C4-2B (cell line): ENCODE results near the gene ABCD2.

ENCODE experiments used
- H3K27ac ChIP-seq: fragments of 450-650 bp; 2 replicates; pipeline ENCODE4 v1.5.1; 2017
- ZFX ChIP-seq: fragments of 450-650 bp; IDR thresholded peaks from 2 replicates; pipeline ENCODE4 v1.6.1; 2017
- TF ChIP-seq, protein P1 (sequence below): fragments of 450-650 bp; conservative IDR thresholded peaks from 2 replicates; pipeline ENCODE4 v1.5.1; 2017; ENCODE audit warnings: mild to moderate bottlenecking

The ABCD2 gene

DNA sequence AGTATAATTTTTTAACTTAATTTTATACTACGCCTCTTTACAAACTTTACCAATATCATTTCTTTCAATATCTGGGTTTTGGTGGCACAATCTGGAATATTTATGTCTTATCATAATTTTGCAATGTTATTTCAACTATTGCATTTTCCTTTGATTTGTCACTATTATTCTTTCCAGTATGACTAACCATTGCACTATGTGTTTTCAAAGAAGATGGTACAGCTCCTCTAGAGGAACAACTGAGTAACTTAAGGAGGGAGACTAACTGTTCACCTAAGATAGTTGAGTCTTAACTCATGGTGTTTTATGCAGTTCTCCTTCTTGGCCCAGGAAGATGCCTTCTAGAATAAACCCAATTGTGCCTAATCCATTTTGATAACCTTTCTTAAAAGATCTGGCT, 116.2 kb downstream of the ABCD2 start:
- TF ChIP-seq ZFX: no peak
- TF ChIP-seq, protein P1, sequence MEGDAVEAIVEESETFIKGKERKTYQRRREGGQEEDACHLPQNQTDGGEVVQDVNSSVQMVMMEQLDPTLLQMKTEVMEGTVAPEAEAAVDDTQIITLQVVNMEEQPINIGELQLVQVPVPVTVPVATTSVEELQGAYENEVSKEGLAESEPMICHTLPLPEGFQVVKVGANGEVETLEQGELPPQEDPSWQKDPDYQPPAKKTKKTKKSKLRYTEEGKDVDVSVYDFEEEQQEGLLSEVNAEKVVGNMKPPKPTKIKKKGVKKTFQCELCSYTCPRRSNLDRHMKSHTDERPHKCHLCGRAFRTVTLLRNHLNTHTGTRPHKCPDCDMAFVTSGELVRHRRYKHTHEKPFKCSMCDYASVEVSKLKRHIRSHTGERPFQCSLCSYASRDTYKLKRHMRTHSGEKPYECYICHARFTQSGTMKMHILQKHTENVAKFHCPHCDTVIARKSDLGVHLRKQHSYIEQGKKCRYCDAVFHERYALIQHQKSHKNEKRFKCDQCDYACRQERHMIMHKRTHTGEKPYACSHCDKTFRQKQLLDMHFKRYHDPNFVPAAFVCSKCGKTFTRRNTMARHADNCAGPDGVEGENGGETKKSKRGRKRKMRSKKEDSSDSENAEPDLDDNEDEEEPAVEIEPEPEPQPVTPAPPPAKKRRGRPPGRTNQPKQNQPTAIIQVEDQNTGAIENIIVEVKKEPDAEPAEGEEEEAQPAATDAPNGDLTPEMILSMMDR: peak; percentile 11; the same call in 1 of the 2 replicates
- no peak overlapping the region for H3K27ac ChIP-seq

- no peak for TF ChIP-seq ZFX
- TF ChIP-seq, protein P1: no peak
- no peak overlapping the region for H3K27ac ChIP-seq
These were observed 116.9 kb downstream of the ABCD2 start for GRCh38 chr12:39502726-39503125.
